H1 (cell line): Measurements from ENCODE around the gene BCAS3. TPM values are rescaled to one million over a fixed set of nuclear protein-coding genes. Genes with fewer than 3 reads are reported as not detected.

Experiments used
- CTCF ChIA-PET: fragments of 300-600 bp; sonication (Branson Sonifier 250); formaldehyde crosslinking; loops from one replicate; lab custom pipeline; 2021; ENCODE audit not compliant: partially characterized antibody; lab: Charles Lee
- POLR2A ChIA-PET: fragments of 300-600 bp; sonication (Branson Sonifier 250); formaldehyde crosslinking; loops from one replicate; lab custom pipeline; 2021; ENCODE audit warnings: inconsistent platforms; ENCODE audit not compliant: partially characterized antibody; lab: Charles Lee
- DNase-seq, 2 experiments: peaks; one replicate each; pipeline versions ENCODE4 v3.0.0 to v3.0.0-alpha.2; 2010 to 2022; ENCODE audit warnings: low spot score in 2 of 2, low read depth in 1 of 2, mixed read lengths in 1 of 2
- FAIRE-seq: peaks from 2 replicates; lab custom pipeline; 2011; peaks lifted over from hg19 to GRCh38; lab: Jason Lieb, UNC
- H2AFZ ChIP-seq: 2 replicates; pipeline ENCODE4 v1.8.1; 2012; ENCODE audit warnings: low read length, inconsistent platforms
- H2AK5ac ChIP-seq: 2 replicates; pipeline ENCODE4 v1.6.1; 2013; ENCODE audit warnings: low read depth, low read length
- H2BK120ac ChIP-seq: replicated peaks from 2 replicates; pipeline ENCODE3; 2013; ENCODE audit warnings: low read depth, low read length, inconsistent platforms
- H2BK12ac ChIP-seq: 2 replicates; pipeline ENCODE4 v1.6.1; 2013; ENCODE audit warnings: low read depth, low read length
- H2BK15ac ChIP-seq: 2 replicates; pipeline ENCODE4 v1.6.1; 2013; ENCODE audit warnings: low read length
- H2BK20ac ChIP-seq: 2 replicates; pipeline ENCODE4 v1.6.1; 2013; ENCODE audit warnings: low read length
- H2BK5ac ChIP-seq: 2 replicates; pipeline ENCODE4 v1.6.1; 2013; ENCODE audit warnings: low read depth, low read length
- H3K14ac ChIP-seq: 2 replicates; pipeline ENCODE4 v1.6.1; 2013; ENCODE audit warnings: inconsistent platforms; ENCODE audit not compliant: insufficient read length
- H3K18ac ChIP-seq: 2 replicates; pipeline ENCODE4 v1.6.1; 2013; ENCODE audit warnings: low read length; ENCODE audit errors: extremely low read depth
- H3K23ac ChIP-seq: 2 replicates; pipeline ENCODE4 v1.6.1; 2013; ENCODE audit warnings: inconsistent platforms; ENCODE audit not compliant: insufficient read length
- H3K23me2 ChIP-seq: 2 replicates; pipeline ENCODE4 v1.6.1; 2013; ENCODE audit warnings: low read depth, low read length
- H3K27ac ChIP-seq: 2 replicates; pipeline ENCODE4 v1.6.1; 2011; ENCODE audit warnings: low read depth, low read length, inconsistent platforms
- H3K27me3 ChIP-seq, 4 experiments: replicated peaks in 1 of 4; 1 replicate in 1 of 4; 2 replicates in 3 of 4; pipeline versions ENCODE4 v1.6.1 to v1.8.1; 2011 to 2013; ENCODE audit warnings: low read length in 3 of 4, mild to moderate bottlenecking in 3 of 4, inconsistent platforms in 2 of 4, mixed read lengths in 2 of 4, moderate library complexity in 1 of 4; ENCODE audit not compliant: control insufficient read depth in 3 of 4, insufficient read depth in 3 of 4; ENCODE audit errors: extremely low read depth in 1 of 4
- H3K36me3 ChIP-seq, 4 experiments: 2 replicates each; pipeline versions ENCODE4 v1.6.1 to v1.8.1; 2011 to 2013; ENCODE audit warnings: mild to moderate bottlenecking in 4 of 4, low read length in 3 of 4, moderate library complexity in 2 of 4, control low read depth in 1 of 4, inconsistent platforms in 1 of 4; ENCODE audit not compliant: insufficient read depth in 4 of 4, control insufficient read depth in 2 of 4
- H3K4ac ChIP-seq: replicated peaks from 2 replicates; pipeline ENCODE3; 2013; ENCODE audit warnings: low read length, low read depth, mixed read lengths, inconsistent platforms; ENCODE audit not compliant: insufficient read length
- H3K4me1 ChIP-seq, 4 experiments: replicated peaks in 1 of 4; 1 replicate in 1 of 4; 2 replicates in 3 of 4; pipeline versions ENCODE4 v1.6.1 to v1.8.1; 2011 to 2013; ENCODE audit warnings: low read length in 3 of 4, inconsistent platforms in 2 of 4, mixed read lengths in 1 of 4; ENCODE audit not compliant: insufficient read depth in 4 of 4, control insufficient read depth in 3 of 4
- H3K4me2 ChIP-seq, 2 experiments: 2 replicates each; pipeline versions ENCODE4 v1.6.1 to v1.8.1; 2011 to 2013; ENCODE audit warnings: low read depth in 2 of 2, low read length in 2 of 2, control low read depth in 1 of 2, inconsistent platforms in 1 of 2, mild to moderate bottlenecking in 1 of 2; ENCODE audit not compliant: insufficient read depth in 1 of 2
- H3K4me3 ChIP-seq, 4 experiments: fragments of 200-600, 300-600 bp in 1 of 4; sonication (generic), shearing (Covaris generic), sonication (Bioruptor Twin) in 1 of 4; 2 replicates each; pipeline versions ENCODE4 v1.5.1 to v1.8.1; 2011 to 2016; ENCODE audit warnings: low read length in 4 of 4, low read depth in 3 of 4, control low read depth in 2 of 4, inconsistent platforms in 2 of 4, mild to moderate bottlenecking in 2 of 4, mixed read lengths in 1 of 4, moderate library complexity in 1 of 4; ENCODE audit not compliant: insufficient read depth in 2 of 4; ENCODE audit errors: extremely low read depth in 1 of 4
- H3K56ac ChIP-seq: replicated peaks from 2 replicates; pipeline ENCODE3; 2013; ENCODE audit warnings: low read depth, mild to moderate bottlenecking, mixed read lengths, low read length, inconsistent platforms; ENCODE audit not compliant: insufficient read length
- H3K79me1 ChIP-seq: 2 replicates; pipeline ENCODE4 v1.6.1; 2013; ENCODE audit warnings: low read depth, low read length, control low read depth
- H3K79me2 ChIP-seq, 2 experiments: 2 replicates each; pipeline versions ENCODE4 v1.6.1 to v1.8.1; 2012 to 2013; ENCODE audit warnings: low read length in 2 of 2, mild to moderate bottlenecking in 2 of 2, inconsistent platforms in 1 of 2; ENCODE audit not compliant: insufficient read depth in 2 of 2, control insufficient read depth in 1 of 2
- H3K9ac ChIP-seq, 4 experiments: replicated peaks in 1 of 4; 1 replicate in 1 of 4; 2 replicates in 3 of 4; pipeline versions ENCODE4 v1.6.1 to v1.8.1; 2011 to 2013; ENCODE audit warnings: low read depth in 3 of 4, low read length in 3 of 4, control low read depth in 2 of 4, mild to moderate bottlenecking in 2 of 4, moderate library complexity in 2 of 4, inconsistent platforms in 1 of 4; ENCODE audit errors: extremely low read depth in 1 of 4
- H3K9me3 ChIP-seq, 2 experiments: 2 replicates each; pipeline versions ENCODE4 v1.6.1 to v1.8.1; 2012 to 2013; ENCODE audit warnings: mild to moderate bottlenecking in 2 of 2, moderate library complexity in 2 of 2, control low read depth in 1 of 2, inconsistent platforms in 1 of 2, low read depth in 1 of 2, low read length in 1 of 2, mixed read lengths in 1 of 2; ENCODE audit not compliant: insufficient read depth in 2 of 2
- H4K20me1 ChIP-seq, 2 experiments: replicated peaks in 1 of 2; 2 replicates each; pipeline versions ENCODE3 to v1.8.1; 2011 to 2013; ENCODE audit warnings: inconsistent platforms in 2 of 2, low read length in 2 of 2, mild to moderate bottlenecking in 1 of 2; ENCODE audit not compliant: insufficient read depth in 2 of 2, control insufficient read depth in 1 of 2
- H4K5ac ChIP-seq: 2 replicates; pipeline ENCODE4 v1.6.1; 2013; ENCODE audit warnings: low read length, low read depth, mixed read lengths, inconsistent platforms; ENCODE audit not compliant: insufficient read length
- H4K8ac ChIP-seq: 2 replicates; pipeline ENCODE4 v1.8.0; 2013; ENCODE audit warnings: mild to moderate bottlenecking, moderate library complexity, low read length, inconsistent platforms; ENCODE audit not compliant: insufficient read depth; ENCODE audit errors: extremely low read depth
- H4K91ac ChIP-seq: replicated peaks from 2 replicates; pipeline ENCODE3; 2013; ENCODE audit warnings: low read length, mixed read lengths, inconsistent platforms; ENCODE audit not compliant: insufficient read length
- BRCA1 ChIP-seq: IDR thresholded peaks from 2 replicates; pipeline ENCODE4 v1.6.1; 2012; ENCODE audit warnings: low read depth, low read length, improper control_type of control experiment
- CEBPB ChIP-seq: IDR thresholded peaks from 2 replicates; pipeline ENCODE4 v1.6.1; 2012; ENCODE audit warnings: low read depth, low read length
- CHD2 ChIP-seq: IDR thresholded peaks from 2 replicates; pipeline ENCODE4 v1.6.1; 2012; ENCODE audit warnings: low read length, improper control_type of control experiment
- RNF2 ChIP-seq: fragments of 200-900, 300-1000 bp; sonication (generic); IDR thresholded peaks from 2 replicates; pipeline ENCODE4 v1.7.1; 2016; ENCODE audit warnings: borderline replicate concordance, low read depth, mild to moderate bottlenecking, antibody characterized with exemption, low read length; ENCODE audit not compliant: poor library complexity, severe bottlenecking; ENCODE audit errors: missing control alignments
- SAP30 ChIP-seq: fragments of 300-600 bp; sonication (generic); IDR thresholded peaks from 2 replicates; pipeline ENCODE4 v1.7.1; 2012; ENCODE audit warnings: low read length, moderate library complexity, mild to moderate bottlenecking, inconsistent platforms; ENCODE audit not compliant: insufficient read depth, insufficient replicate concordance
- YY1 ChIP-seq: IDR thresholded peaks from 2 replicates; pipeline ENCODE4 v1.6.1; 2011; ENCODE audit warnings: low read depth, mild to moderate bottlenecking, low read length
- WGBS, 2 experiments: shearing (Covaris generic) in 1 of 2; methylation state at CpG; one replicate each; pipeline versions ENCODE4 v1.1.6 to v1.1.7; 2013 to 2015; ENCODE audit warnings: low lambda C conversion rate in 2 of 2, mixed read lengths in 2 of 2, inconsistent platforms in 1 of 2, low coverage in 1 of 2, missing lambda C conversion rate in 1 of 2; ENCODE audit not compliant: insufficient replicate concordance in 2 of 2, insufficient coverage in 1 of 2, insufficient read length in 1 of 2; ENCODE audit errors: extremely low coverage in 1 of 2, missing lambda C conversion rate in 1 of 2; 5-methylcytosine and 5-hydroxymethylcytosine counted together
- polyA plus RNA-seq, 7 experiments: library from polyadenylated mRNA; depleted of rRNA in 3 of 7; stranded (reverse) in 5 of 7; unstranded in 2 of 7; fragments of >200 nt in 5 of 7; fragments of 200-250 nt in 2 of 7; gene quantifications; 1 replicate in 5 of 7; 2 replicates in 1 of 7; 4 replicates in 1 of 7; pipeline versions ENCODE4 v1.2.1 to v1.2.3, GENCODE V29; 2011 to 2013; ENCODE audit warnings: missing spikeins in 2 of 7, mixed read lengths in 2 of 7
- total RNA-seq: library from RNA; stranded (reverse); fragmentation: NEBNext Ultra II Directional; extraction: Animal tissue kit (Norgen Biotek cat#: 25700); gene quantifications from 2 replicates; pipeline ENCODE4 v1.2.1, GENCODE V29; 2021

Gene BCAS3
- total and polyA plus RNA-seq, 2 of the 8 experiments (the other 6 are each of a cell fraction or from before 2014, with no cell fraction given) = 9.9 to 13.3 TPM

DNA sequence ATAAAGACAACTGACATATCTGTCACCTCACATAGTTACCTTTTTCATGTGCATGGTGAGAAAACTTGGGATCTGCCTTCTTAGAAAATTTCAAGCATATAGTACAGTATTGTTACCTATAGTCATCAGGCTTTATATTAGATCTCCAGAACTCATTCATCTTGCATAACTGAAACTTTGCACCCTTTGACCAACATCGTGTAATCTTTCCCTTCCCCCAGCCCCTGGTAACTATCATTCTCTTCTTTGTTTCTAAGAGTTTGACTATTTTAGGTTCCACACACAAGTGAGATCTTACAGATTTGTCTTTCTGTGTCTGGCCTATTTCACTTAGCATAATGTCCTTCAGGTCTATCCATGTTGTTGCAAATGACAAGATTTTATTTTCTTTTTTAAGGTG lies 751.6 kb downstream of the BCAS3 start:
- FAIRE-seq (no peak), DNase-seq (no peak)
- Histone ChIP-seq H4K5ac (no peak overlapping the region), H4K8ac (no peak overlapping the region), H3K18ac (no peak overlapping the region), H2AK5ac (no peak overlapping the region), H2BK5ac (no peak overlapping the region), H2BK15ac (no peak overlapping the region), H4K20me1 (no peaks in the 10 kb centered on the region), H2BK20ac (no peak overlapping the region), H3K27ac (no peak overlapping the region), H3K4me3 (no peak overlapping the region), H3K79me2 (no peaks in the 10 kb centered on the region), H3K36me3 (no peaks in the 10 kb centered on the region), H4K91ac (no peak overlapping the region), H3K56ac (no peak overlapping the region), H3K23ac (no peak overlapping the region)
- CTCF ChIA-PET = interaction anchor here (0.9 to 2.4 kb wide), 6 partner anchors 10 to 117 kb away, joined by 3 to 9 read pairs (median 4); no protein-coding TSS in a partner anchor
- TF ChIP-seq BRCA1 (no peak), RNF2 (no peak), YY1 (no peak), CHD2 (no peak), CEBPB (no peak), SAP30 (no peak)
- TF ChIP-seq, all 59 proteins: peak for 0
- Histone ChIP-seq H2BK12ac (no peak overlapping the region), H3K9me3 (no peaks in the 10 kb centered on the region), H3K27me3 (no peaks in the 10 kb centered on the region; a peak in 1 of 7 replicates), H2BK120ac (no peak overlapping the region), H2AFZ (no peak overlapping the region), H3K79me1 (no peaks in the 10 kb centered on the region), H3K4me1 (peaks cover 0 to 4% (median 2%) of the 10 kb centered on the region in 4 experiments; a peak in 3 of 7 replicates), H3K4ac (no peak overlapping the region), H3K4me2 (no peak overlapping the region), H3K23me2 (no peaks in the 10 kb centered on the region; the same call in 1 of the 2 replicates), H3K14ac (no peak overlapping the region), H3K9ac (no peak overlapping the region)
- POLR2A ChIA-PET = no interaction called here
- 68% methylated on average over 1 of the region's 1 CpG; no CpG with 5 or more reads in 1 of the 2 experiments for WGBS, 2 experiments
